GM23248 (cell line): Measurements from ENCODE around the gene PSMD6. TPM values are rescaled to one million over a fixed set of nuclear protein-coding genes. Genes with fewer than 3 reads are reported as not detected.

ENCODE experiments used
- DNase-seq: peaks from one replicate; pipeline ENCODE4 v3.0.0-alpha.2; 2015
- H2AFZ ChIP-seq: fragments of 200-600 bp; sonication (generic); 2 replicates; pipeline ENCODE4 v1.6.1; 2016; ENCODE audit warnings: antibody characterized with exemption
- H3F3A ChIP-seq: fragments of 200-600 bp; sonication (generic); 2 replicates; pipeline ENCODE4 v1.6.1; 2016; ENCODE audit warnings: mild to moderate bottlenecking, antibody characterized with exemption, mixed run types; ENCODE audit not compliant: insufficient read depth
- H3K27ac ChIP-seq: fragments of 200-600 bp; sonication (generic); 2 replicates; pipeline ENCODE4 v1.5.1; 2016; ENCODE audit warnings: mild to moderate bottlenecking
- H3K27me3 ChIP-seq: fragments of 200-600 bp; sonication (generic); replicated peaks from 2 replicates; pipeline ENCODE4 v1.6.1; 2016; ENCODE audit warnings: mild to moderate bottlenecking; ENCODE audit not compliant: insufficient read depth
- H3K36me3 ChIP-seq: fragments of 200-600 bp; sonication (generic); 2 replicates; pipeline ENCODE4 v1.6.1; 2016; ENCODE audit warnings: low read depth, mild to moderate bottlenecking
- H3K4me1 ChIP-seq: fragments of 200-600 bp; sonication (generic); 2 replicates; pipeline ENCODE4 v1.6.1; 2016; ENCODE audit warnings: mild to moderate bottlenecking; ENCODE audit not compliant: insufficient read depth
- H3K4me2 ChIP-seq: fragments of 200-600 bp; sonication (generic); one replicate; pipeline ENCODE4 v1.6.1; 2016; ENCODE audit warnings: mild to moderate bottlenecking; ENCODE audit not compliant: unreplicated experiment
- H3K4me3 ChIP-seq: fragments of 200-600 bp; sonication (generic); 2 replicates; pipeline ENCODE4 v1.5.1; 2016; ENCODE audit warnings: mild to moderate bottlenecking
- H3K79me2 ChIP-seq: fragments of 200-600 bp; sonication (generic); 2 replicates; pipeline ENCODE4 v1.6.1; 2016; ENCODE audit warnings: mild to moderate bottlenecking; ENCODE audit not compliant: insufficient read depth
- H3K9ac ChIP-seq: fragments of 200-600 bp; sonication (generic); 2 replicates; pipeline ENCODE4 v1.6.1; 2016; ENCODE audit warnings: mild to moderate bottlenecking
- H3K9me2 ChIP-seq: fragments of 200-600 bp; sonication (generic); 2 replicates; pipeline ENCODE4 v1.6.1; 2016; ENCODE audit warnings: mixed run types, mild to moderate bottlenecking, moderate library complexity; ENCODE audit not compliant: insufficient read depth
- H3K9me3 ChIP-seq: fragments of 200-600 bp; sonication (generic); one replicate; pipeline ENCODE4 v1.6.1; 2017; ENCODE audit warnings: low read depth
- H4K20me1 ChIP-seq: fragments of 200-600 bp; sonication (generic); 2 replicates; pipeline ENCODE4 v1.6.0; 2016; ENCODE audit not compliant: insufficient read depth
- EZH2 ChIP-seq: fragments of 200-600 bp; sonication (generic); IDR thresholded peaks from 2 replicates; pipeline ENCODE4 v1.6.1; 2018; ENCODE audit warnings: antibody characterized with exemption, mild to moderate bottlenecking; ENCODE audit not compliant: insufficient read depth, poor library complexity, severe bottlenecking
- EZH2phosphoT487 ChIP-seq: fragments of 200-600 bp; sonication (generic); IDR thresholded peaks from 2 replicates; pipeline ENCODE4 v1.6.1; 2018; ENCODE audit warnings: antibody characterized with exemption, moderate library complexity, mild to moderate bottlenecking, low read depth; ENCODE audit not compliant: insufficient read depth
- WGBS, 2 experiments: methylation state at CpG; one replicate each; pipeline ENCODE4 v1.1.6; 2015 to 2017; ENCODE audit warnings: low lambda C conversion rate in 2 of 2, low coverage in 1 of 2; ENCODE audit errors: missing lambda C conversion rate in 2 of 2; 5-methylcytosine and 5-hydroxymethylcytosine counted together
- in situ Hi-C: fragments of 300-500 bp; cut with MboI; formaldehyde crosslinking; loops from 2 replicates; pipeline ENCODE4 v1.15.0; 2020
- polyA plus RNA-seq: library from polyadenylated mRNA; unstranded; fragments of >200 nt; fragmentation: Nextera tagmentation; extraction: Ambion mirVana; gene quantifications from 2 replicates; pipeline ENCODE4 v1.2.1, GENCODE V29; 2016
- total RNA-seq: library from RNA; depleted of rRNA; stranded (reverse); fragments of >200 nt; shearing (Covaris generic); gene quantifications from 2 replicates; pipeline ENCODE4 v1.2.3, GENCODE V29; 2014

PSMD6 gene
- total and polyA plus RNA-seq, 2 experiments from 2014 or later = 79.5 to 126 TPM

DNA sequence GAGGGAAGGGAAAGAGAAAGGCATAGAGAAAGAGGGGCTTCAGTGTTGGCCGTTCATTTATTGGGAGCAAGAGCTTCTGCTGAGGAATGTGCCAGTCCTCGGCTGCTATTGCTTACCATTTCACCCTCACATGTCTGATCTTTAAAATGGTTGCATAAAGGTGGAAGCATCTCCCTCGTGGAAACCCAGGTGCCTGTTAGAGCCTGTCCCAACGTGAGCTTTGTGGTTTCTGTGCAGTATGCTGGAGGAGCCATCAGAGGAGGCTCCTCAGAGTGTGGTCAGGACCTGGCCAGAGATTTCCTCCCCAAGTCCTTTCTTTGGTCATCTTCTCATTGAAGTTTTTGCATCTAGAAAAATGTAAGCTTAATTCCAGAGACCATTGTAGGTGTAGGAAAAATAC lies 34.4 kb downstream of the PSMD6 start:
- Histone ChIP-seq H2AFZ (no peak overlapping the region), H3K36me3 (peaks cover 50% of the 10 kb centered on the region), H3K27ac (no peak overlapping the region), H3K4me3 (no peak overlapping the region), H3K4me1 (no peaks in the 10 kb centered on the region), H3K79me2 (peaks cover 38% of the 10 kb centered on the region), H3K4me2 (no peak overlapping the region), H3K27me3 (no peaks in the 10 kb centered on the region), H4K20me1 (no peaks in the 10 kb centered on the region), H3K9me2 (no peaks in the 10 kb centered on the region), H3F3A (peaks cover 9% of the 10 kb centered on the region), H3K9ac (no peak overlapping the region), H3K9me3 (no peaks in the 10 kb centered on the region)
- TF ChIP-seq EZH2 = no peak
- TF ChIP-seq EZH2phosphoT487 = no peak
- WGBS, 2 experiments = 65 to 73% methylated on average over 4 of the region's 4 CpGs
- in situ Hi-C loops = loop anchor here (25.0 kb wide), 1 partner anchor 627 kb away; no protein-coding TSS in a partner anchor
- no peak for DNase-seq

DNA sequence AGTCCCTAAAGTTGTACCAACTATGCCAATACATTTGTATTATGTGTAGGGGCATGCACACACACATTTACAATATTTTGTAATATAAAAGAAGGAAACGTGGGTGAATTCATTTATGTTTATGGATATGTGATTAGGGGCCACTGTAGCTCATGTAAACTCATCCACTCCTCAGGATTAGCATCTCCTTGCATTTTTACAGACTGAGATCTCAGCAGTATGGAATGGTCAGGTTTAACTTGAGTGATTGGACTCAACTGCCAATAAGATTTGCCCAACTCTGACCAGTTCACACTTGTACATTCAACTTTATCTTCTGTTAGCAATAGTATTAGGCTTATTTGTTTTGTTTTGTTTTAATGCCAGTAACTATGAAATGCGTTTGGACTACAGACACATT lies 36.5 kb downstream of the PSMD6 start:
- H3K4me3 ChIP-seq = no peak overlapping the region
- no peaks in the 10 kb centered on the region for H3K4me1 ChIP-seq
- H3K36me3 ChIP-seq = peaks cover 48% of the 10 kb centered on the region
- no peak for TF ChIP-seq EZH2phosphoT487
- no peaks in the 10 kb centered on the region for H4K20me1 ChIP-seq
- H3F3A ChIP-seq = no peaks in the 10 kb centered on the region; the same call in 1 of the 2 replicates
- peaks cover 46% of the 10 kb centered on the region for H3K79me2 ChIP-seq
- WGBS, 2 experiments = 75 to 77% methylated on average over 2 of the region's 2 CpGs
- no peaks in the 10 kb centered on the region for H3K9me3 ChIP-seq
- H3K9me2 ChIP-seq = no peaks in the 10 kb centered on the region
- DNase-seq = no peak
- in situ Hi-C loops = loop anchor here (25.0 kb wide), 1 partner anchor 625 kb away; no protein-coding TSS in a partner anchor
- H3K9ac ChIP-seq = no peak overlapping the region
- no peak overlapping the region for H3K27ac ChIP-seq
- H3K27me3 ChIP-seq = no peaks in the 10 kb centered on the region
- no peak overlapping the region for H2AFZ ChIP-seq
- H3K4me2 ChIP-seq = no peak overlapping the region

DNA sequence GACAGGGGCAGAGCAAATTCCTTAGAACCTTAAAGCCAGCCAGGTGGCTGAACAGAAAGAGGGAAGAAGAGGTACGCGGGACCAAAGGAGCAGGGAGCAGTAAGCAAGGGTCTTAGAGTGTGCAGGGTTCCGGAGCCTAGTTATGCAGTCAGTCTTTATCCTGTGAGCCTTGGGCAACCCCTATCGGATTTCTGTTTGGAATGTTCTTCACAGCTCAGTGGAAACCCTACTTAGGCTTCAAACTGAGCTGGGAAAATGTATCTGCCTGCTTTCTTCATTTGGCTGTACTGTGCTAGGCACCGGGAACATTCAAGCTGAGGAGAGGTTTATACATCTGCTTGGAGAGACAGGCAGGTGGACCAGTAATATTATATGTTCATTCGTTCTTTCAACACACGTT lies 37.1 kb downstream of the PSMD6 start:
- no peak overlapping the region for H3K27ac ChIP-seq
- in situ Hi-C loops = loop anchor here (25.0 kb wide), 1 partner anchor 624 kb away; no protein-coding TSS in a partner anchor
- H3K4me2 ChIP-seq = no peak overlapping the region
- H3K4me3 ChIP-seq = no peak overlapping the region
- no peak for DNase-seq
- no peaks in the 10 kb centered on the region for H3K27me3 ChIP-seq
- 79 to 83% methylated on average over 7 of the region's 7 CpGs for WGBS, 2 experiments
- no peaks in the 10 kb centered on the region for H3K9me2 ChIP-seq
- H3K36me3 ChIP-seq = peaks cover 46% of the 10 kb centered on the region
- H3K4me1 ChIP-seq = no peaks in the 10 kb centered on the region
- no peaks in the 10 kb centered on the region for H3F3A ChIP-seq
- TF ChIP-seq EZH2phosphoT487 (no peak), EZH2 (no peak)
- H3K79me2 ChIP-seq = peaks cover 53% of the 10 kb centered on the region
- no peaks in the 10 kb centered on the region for H4K20me1 ChIP-seq
- no peak overlapping the region for H3K9ac ChIP-seq
- H3K9me3 ChIP-seq = no peaks in the 10 kb centered on the region
- H2AFZ ChIP-seq = no peak overlapping the region

DNA sequence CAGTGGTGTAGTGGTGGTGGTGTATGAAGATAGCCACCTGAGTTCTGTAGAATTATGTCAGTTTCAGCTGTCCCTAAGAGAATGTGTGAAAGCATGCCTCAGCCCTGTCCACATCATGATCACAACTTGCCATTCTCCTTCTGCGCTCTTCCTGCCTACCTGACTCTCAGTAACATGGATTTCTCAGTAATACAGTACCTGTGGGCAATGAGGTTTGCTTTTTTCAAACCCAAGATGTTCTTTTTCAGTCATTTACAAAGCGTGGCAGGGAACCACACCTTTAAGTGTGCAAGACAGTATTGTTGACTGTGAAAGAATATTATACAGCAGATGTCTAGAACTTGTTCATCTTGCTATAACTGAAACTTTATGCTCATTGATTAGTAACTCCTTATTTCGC lies 38.9 kb downstream of the PSMD6 start:
- Histone ChIP-seq H3K9me2 (no peaks in the 10 kb centered on the region), H3K4me2 (no peak overlapping the region), H3K9ac (no peak overlapping the region), H3K27me3 (no peaks in the 10 kb centered on the region), H3K36me3 (peaks cover 36% of the 10 kb centered on the region), H3F3A (no peaks in the 10 kb centered on the region), H2AFZ (no peak overlapping the region), H3K4me3 (no peak overlapping the region), H3K79me2 (peaks cover 70% of the 10 kb centered on the region), H4K20me1 (no peaks in the 10 kb centered on the region), H3K4me1 (no peaks in the 10 kb centered on the region), H3K27ac (no peak overlapping the region), H3K9me3 (no peaks in the 10 kb centered on the region)
- no peak for DNase-seq
- in situ Hi-C loops = loop anchor here (25.0 kb wide), 1 partner anchor 622 kb away; no protein-coding TSS in a partner anchor
- 99 to 100% methylated on average over 3 of the region's 3 CpGs for WGBS, 2 experiments
- no peak for TF ChIP-seq EZH2
- no peak for TF ChIP-seq EZH2phosphoT487

DNA sequence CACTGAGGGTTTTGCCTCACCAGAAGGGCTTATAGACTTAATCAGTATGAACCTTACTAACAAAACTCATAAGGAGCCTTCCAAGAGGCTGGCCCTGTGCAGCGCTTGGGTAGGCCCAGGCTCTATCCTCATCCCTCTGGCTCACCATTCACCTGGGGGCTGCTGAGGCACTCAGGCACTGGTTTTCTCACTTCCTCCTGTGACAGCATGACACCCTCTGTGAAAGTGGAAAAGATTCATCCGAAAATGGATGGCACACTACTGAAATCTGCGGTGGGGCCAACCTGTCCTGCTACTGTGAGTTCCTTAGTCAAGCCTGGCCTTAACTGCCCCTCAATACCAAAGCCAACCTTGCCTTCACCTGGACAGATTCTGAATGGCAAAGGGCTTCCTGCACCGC lies 41.3 kb downstream of the PSMD6 start:
- DNase-seq = no peak
- 98 to 99% methylated on average over 4 of the region's 4 CpGs for WGBS, 2 experiments

More for the DNA sequence above, 41.3 kb downstream of the PSMD6 start:
- no peak overlapping the region for H3K4me2 ChIP-seq
- H2AFZ ChIP-seq = no peak overlapping the region
- H3K4me1 ChIP-seq = peaks cover 10% of the 10 kb centered on the region
- peaks cover 87% of the 10 kb centered on the region for H3K79me2 ChIP-seq
- in situ Hi-C loops = loop anchor here (25.0 kb wide), 1 partner anchor 620 kb away; no protein-coding TSS in a partner anchor
- no peak overlapping the region for H3K27ac ChIP-seq
- TF ChIP-seq EZH2 (no peak), EZH2phosphoT487 (no peak)
- no peaks in the 10 kb centered on the region for H3K9me2 ChIP-seq
- H3K9ac ChIP-seq = no peak overlapping the region
- peaks cover 2% of the 10 kb centered on the region for H3F3A ChIP-seq
- H4K20me1 ChIP-seq = no peaks in the 10 kb centered on the region
- H3K9me3 ChIP-seq = no peaks in the 10 kb centered on the region
- H3K4me3 ChIP-seq = no peak overlapping the region
- H3K27me3 ChIP-seq = no peaks in the 10 kb centered on the region
- H3K36me3 ChIP-seq = peaks cover 18% of the 10 kb centered on the region
